A172 (cell line): ENCODE data around the gene RORC. TPM values are rescaled to one million over a fixed set of nuclear protein-coding genes. Genes with fewer than 3 reads are reported as not detected.
A peak's percentile ranks its signal among the peaks of the same experiment; 100 is the strongest.

ENCODE experiments used
- DNase-seq: peaks from one replicate; pipeline ENCODE4 v3.0.0-alpha.2; 2015; ENCODE audit warnings: low spot score
- total RNA-seq: library from RNA; depleted of rRNA; stranded (reverse); fragments of >200 nt; shearing (Covaris generic); gene quantifications from 2 replicates; pipeline ENCODE4 v1.2.3, GENCODE V29; 2014

Gene RORC
- total RNA-seq, 1 experiment from 2014 or later: 0.14 TPM

DNA sequence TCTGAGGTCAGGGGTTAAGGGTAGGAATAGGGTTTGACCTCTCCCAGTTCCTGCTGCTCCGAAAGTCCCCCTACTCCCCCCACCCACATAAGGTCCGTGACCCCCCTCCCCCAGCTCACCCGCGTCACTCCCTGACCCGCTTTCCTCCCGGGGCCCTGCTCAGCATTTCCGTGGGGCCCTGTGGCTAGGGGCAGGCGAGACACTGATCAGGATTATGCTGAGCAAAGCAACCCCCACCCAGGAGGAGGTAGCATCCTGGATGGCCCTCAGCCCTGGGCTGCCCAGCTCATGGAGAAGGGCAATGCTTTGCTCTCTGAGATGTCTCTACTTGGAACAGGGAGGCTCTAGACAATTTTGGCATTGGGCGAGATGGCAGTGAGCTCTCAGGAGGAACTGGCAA, 3.7 kb downstream of the RORC start:
- no peak for DNase-seq

- no peak for DNase-seq
Observed at GRCh38 chr1:151825751-151826660, 5.6 kb downstream of the RORC start.

DNA sequence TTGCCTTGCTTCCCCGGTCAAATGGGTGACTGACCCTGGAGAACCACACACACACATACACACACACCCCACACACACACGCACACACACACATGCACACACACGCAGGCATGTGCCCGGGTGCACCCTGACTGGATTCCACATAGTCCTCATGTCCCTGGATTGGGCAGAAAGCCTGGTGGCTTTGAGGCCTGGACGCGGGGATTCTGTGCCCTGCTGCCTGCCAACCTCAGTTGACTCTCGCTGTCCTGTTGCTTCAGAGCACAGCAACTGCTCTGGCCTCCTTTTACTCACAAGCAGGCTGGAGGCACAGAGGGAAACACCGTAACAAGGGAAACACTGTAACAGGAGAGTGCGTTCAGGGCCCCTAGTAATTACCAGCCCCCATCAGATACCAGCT, 6.4 kb downstream of the RORC start:
- no peak for DNase-seq

- no peak for DNase-seq
Observed at GRCh38 chr1:151823175-151823574, 8.4 kb downstream of the RORC start.

DNA sequence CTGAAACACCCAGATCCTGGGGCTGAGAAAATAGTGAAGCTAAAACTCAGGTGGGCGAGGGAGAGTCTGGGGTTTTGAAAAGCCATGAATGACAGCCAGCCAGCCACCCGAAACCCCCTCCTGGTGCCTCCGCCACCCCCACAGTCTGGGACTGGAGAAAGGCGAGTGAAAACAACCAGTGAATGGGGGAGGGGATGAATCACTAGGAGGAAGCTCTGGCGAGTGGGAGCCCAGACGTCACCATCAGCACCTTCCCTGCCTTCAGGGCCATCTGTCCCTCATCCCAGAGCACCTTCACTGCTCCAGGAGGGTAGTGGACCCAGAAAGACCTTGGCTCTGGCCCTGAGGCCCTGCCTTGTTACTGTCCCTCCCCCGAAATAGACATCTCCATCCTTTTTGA, 9.2 kb downstream of the RORC start:
- DNase-seq: no peak

DNA sequence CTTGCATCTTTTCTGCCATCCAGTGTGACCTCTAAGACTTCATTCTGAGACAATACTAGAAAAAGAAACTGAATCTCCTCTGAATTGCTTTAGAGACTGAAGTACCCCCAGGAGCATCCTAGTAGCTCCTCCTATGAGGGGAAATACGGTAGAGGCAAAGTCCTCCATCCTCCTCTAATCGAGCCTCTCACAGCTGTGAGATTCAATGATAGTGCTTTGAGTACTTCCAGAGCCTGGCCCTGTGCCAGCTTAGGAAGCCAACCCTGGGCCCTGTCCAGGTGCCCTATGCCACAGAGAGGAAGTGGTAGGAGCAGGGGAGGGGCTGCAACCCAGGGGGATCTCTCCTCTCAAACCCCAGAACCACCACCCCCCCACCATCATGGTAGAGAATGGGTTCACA, 10.7 kb downstream of the RORC start:
- no peak for DNase-seq

GRCh38 chr1:151819976-151820623, 11.5 kb downstream of the RORC start:
- peak; percentile 41 for DNase-seq

GRCh38 chr1:151819227-151819835, 12.3 kb downstream of the RORC start:
- DNase-seq: no peak

GRCh38 chr1:151817353-151817730, 14.3 kb downstream of the RORC start:
- no peak for DNase-seq

GRCh38 chr1:151816548-151817352, 14.9 kb downstream of the RORC start:
- no peak for DNase-seq

DNA sequence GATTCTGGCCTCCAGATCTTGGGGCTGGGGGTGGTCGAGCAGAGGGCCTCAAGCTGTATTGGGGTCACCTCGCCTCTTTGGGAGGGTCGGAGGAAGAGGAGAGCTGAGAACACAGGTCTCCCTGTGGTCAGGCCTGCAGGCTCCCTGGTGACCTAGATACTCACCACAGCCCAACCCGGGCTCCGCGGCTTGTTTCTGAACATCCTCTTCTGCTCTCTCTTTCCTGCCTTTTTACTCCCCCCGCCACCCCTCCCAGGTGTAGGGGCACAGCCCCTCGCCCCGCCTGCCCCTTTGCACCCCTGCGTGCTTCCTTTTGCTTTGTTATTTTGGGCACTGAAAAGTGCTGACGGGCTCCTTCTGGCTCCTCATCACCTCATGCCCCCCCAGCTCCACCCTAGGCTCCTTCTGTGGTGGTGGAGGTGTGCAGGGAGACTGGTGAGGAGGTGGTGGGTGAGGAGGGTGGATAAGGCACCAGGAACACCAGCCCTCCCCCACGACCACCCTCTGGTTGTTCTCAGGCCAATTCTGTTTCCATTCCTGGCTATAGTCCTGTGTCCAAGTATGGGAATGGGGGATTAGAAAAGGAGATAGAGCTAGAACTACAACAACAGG, 15.8 kb downstream of the RORC start:
- no peak for DNase-seq

DNA sequence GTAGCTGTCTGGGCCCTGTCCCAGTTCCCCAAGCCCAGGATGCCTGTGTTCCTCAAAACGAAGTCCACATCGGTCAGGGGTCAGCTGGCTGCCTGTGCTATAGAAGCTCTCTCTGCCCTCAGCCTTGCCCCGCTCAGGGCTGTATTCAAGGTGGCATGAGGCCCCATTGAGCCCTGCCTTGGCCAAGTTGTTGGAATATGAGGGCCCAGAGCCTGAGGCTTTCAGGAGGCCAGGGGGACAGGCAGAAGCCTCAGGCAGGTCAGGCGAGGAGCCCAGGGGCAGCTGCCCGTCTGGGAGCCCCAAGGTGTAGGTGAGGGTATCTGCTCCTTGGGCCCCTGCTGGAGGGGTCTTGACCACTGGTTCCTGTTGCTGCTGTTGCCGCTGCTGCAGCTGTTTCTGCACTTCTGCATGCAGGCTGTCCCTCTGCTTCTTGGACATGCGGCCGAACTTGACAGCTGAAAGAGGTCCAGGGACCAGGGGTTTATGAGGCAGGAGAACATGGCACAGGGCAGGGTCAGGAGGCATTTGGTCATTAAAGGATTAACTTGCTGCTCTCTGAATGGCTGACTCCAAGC, 16.5 kb downstream of the RORC start:
- DNase-seq: no peak

DNA sequence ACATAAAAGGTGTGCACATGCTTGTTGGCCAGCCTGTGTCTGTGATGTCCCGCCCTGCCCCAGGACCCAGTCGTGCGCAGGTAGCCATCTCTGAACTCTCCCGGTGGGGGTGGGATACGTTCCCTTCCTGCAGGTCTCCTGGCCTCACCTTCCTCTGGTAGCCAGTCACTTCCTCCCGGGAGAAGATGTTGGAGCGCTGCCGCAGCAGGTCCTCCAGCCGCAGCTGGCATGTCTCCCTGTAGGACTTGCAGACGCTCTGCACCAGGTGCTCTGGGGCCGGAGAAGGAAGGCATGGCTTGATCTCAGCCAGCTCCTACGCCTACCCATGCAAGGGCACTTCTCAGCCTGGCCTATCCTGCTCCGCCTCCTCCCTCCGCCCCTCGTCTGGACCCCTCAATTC, 17.2 kb downstream of the RORC start:
- no peak for DNase-seq

- no peak for DNase-seq
Observed at GRCh38 chr1:151813271-151813977, 18.2 kb downstream of the RORC start.

DNA sequence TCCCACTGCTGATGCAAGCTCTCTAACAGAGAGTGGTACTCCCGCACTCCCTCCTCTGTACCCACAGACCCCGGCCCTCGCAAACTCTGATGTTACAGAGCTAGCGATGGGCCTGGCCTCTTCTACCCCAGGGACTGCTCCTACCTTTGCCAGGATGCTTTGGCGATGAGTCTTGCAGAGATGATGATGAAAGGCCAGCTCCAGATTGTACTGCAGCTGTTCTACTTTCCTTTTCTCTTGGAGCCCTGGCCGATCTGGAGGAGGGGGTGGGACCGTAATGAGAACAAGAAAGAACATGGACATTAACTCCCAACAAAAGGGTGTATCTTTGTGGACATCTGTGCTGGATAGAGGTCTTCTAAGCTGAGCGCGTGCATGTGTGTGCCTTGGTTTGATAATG, 20.4 kb downstream of the RORC start:
- no peak for DNase-seq

GRCh38 chr1:151809985-151810556, 21.5 kb downstream of the RORC start:
- no peak for DNase-seq

- no peak for DNase-seq
Observed at GRCh38 chr1:151809290-151809984, 22.2 kb downstream of the RORC start.

DNA sequence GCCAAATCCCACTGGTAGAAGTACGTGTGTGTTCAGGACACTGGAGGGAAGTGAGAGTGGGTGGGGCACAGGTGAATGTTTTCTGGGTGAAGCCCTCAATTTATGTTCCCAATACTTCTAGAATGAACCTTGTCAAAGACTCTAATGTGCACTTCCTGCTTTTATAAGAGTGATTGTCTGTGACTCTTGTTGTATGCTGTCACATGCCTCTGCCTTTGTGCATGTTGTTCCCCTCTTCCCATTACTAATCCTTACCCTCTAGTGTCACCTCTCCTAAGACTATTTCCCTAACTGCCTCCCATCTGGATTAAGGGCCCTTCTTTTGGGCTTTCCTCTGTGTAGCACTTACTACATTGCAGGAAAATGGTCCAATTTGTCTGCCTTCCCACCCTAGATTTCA, 23.8 kb downstream of the RORC start:
- DNase-seq: no peak

GRCh38 chr1:151807131-151807530, 24.5 kb downstream of the RORC start:
- DNase-seq: no peak

GRCh38 chr1:151806170-151806569, 25.4 kb downstream of the RORC start:
- DNase-seq: no peak
